ENCODE data around the gene C12orf56. TPM values are rescaled to one million over a fixed set of nuclear protein-coding genes. Genes with fewer than 3 reads are reported as not detected.

Gene C12orf56
- total RNA-seq, 1 experiment from 2014 or later: not detected

DNA sequence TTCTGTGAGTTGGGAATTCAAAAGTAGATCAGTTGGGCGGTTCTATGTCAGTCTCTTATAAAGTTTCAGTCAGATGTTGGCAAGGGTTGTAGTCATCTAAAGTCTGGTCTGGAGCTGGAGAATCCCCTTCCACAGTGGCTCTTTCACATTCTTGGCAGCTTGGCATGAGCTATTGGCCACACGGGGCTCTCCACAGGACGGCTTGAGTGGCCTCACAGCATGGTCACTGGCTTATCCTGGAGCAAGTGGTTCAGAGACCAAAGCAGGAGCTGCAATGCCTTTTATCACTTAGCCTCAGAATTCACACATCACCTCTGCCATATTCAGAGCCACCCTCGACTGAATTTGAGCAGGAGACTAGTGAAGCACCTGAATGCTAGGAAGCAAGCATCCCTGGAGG lies 161.3 kb downstream of the C12orf56 start:
- ATAC-seq: no peak

More for the DNA sequence above, 161.3 kb downstream of the C12orf56 start:
- no peaks in the 10 kb centered on the region for H3K9me2 ChIP-seq (ENCODE audit: insufficient read depth)
- ChIA-PET RAD21 (ENCODE audit: low non-redundant PET in 1 of 2, low total read pairs in 2 of 2, uncharacterized antibody in 2 of 2, unreplicated experiment in 2 of 2) (no interaction called here), POLR2A (no interaction called here), CTCF (interaction anchor here (0.9 kb wide), 1 partner anchor 8 kb away, joined by 3 read pairs; no protein-coding TSS in a partner anchor)
- H3K9me3 ChIP-seq (ENCODE audit: control insufficient read depth in 1 of 2, insufficient read depth in 1 of 2, low read depth in 1 of 2, low read length in 2 of 2): no peaks in the 10 kb centered on the region
- no peak overlapping the region for H3K4me2 ChIP-seq (ENCODE audit: low read length)
- H3K27ac ChIP-seq (ENCODE audit: low read depth, low read length): no peak overlapping the region
- no peak for DNase-seq (ENCODE audit: low read depth, low spot score)
- TF ChIP-seq SIN3A (IDR thresholded peaks at IDR 0.05; ENCODE audit: low read depth) (no peak), CBX3 (IDR thresholded peaks at IDR 0.05; ENCODE audit: low read depth) (no peak), RAD21 (IDR thresholded peaks at IDR 0.05; ENCODE audit: low read depth) (no peak), CEBPB (IDR thresholded peaks at IDR 0.05; ENCODE audit: low read depth) (no peak), ZFX (IDR thresholded peaks at IDR 0.05) (no peak)
- TF ChIP-seq, protein P1, sequence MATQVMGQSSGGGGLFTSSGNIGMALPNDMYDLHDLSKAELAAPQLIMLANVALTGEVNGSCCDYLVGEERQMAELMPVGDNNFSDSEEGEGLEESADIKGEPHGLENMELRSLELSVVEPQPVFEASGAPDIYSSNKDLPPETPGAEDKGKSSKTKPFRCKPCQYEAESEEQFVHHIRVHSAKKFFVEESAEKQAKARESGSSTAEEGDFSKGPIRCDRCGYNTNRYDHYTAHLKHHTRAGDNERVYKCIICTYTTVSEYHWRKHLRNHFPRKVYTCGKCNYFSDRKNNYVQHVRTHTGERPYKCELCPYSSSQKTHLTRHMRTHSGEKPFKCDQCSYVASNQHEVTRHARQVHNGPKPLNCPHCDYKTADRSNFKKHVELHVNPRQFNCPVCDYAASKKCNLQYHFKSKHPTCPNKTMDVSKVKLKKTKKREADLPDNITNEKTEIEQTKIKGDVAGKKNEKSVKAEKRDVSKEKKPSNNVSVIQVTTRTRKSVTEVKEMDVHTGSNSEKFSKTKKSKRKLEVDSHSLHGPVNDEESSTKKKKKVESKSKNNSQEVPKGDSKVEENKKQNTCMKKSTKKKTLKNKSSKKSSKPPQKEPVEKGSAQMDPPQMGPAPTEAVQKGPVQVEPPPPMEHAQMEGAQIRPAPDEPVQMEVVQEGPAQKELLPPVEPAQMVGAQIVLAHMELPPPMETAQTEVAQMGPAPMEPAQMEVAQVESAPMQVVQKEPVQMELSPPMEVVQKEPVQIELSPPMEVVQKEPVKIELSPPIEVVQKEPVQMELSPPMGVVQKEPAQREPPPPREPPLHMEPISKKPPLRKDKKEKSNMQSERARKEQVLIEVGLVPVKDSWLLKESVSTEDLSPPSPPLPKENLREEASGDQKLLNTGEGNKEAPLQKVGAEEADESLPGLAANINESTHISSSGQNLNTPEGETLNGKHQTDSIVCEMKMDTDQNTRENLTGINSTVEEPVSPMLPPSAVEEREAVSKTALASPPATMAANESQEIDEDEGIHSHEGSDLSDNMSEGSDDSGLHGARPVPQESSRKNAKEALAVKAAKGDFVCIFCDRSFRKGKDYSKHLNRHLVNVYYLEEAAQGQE (IDR thresholded peaks at IDR 0.05; ENCODE audit: low read depth): no peak
- TF ChIP-seq, protein P2, sequence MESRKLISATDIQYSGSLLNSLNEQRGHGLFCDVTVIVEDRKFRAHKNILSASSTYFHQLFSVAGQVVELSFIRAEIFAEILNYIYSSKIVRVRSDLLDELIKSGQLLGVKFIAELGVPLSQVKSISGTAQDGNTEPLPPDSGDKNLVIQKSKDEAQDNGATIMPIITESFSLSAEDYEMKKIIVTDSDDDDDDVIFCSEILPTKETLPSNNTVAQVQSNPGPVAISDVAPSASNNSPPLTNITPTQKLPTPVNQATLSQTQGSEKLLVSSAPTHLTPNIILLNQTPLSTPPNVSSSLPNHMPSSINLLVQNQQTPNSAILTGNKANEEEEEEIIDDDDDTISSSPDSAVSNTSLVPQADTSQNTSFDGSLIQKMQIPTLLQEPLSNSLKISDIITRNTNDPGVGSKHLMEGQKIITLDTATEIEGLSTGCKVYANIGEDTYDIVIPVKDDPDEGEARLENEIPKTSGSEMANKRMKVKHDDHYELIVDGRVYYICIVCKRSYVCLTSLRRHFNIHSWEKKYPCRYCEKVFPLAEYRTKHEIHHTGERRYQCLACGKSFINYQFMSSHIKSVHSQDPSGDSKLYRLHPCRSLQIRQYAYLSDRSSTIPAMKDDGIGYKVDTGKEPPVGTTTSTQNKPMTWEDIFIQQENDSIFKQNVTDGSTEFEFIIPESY (IDR thresholded peaks at IDR 0.05; ENCODE audit: extremely low read depth, insufficient replicate concordance, low read length): no peak
- no peak overlapping the region for H3K9ac ChIP-seq (ENCODE audit: low read length)
- no peak overlapping the region for H2AFZ ChIP-seq (ENCODE audit: low read depth, low read length, poor library complexity, severe bottlenecking)
- no peaks in the 10 kb centered on the region for H3K4me1 ChIP-seq (ENCODE audit: control insufficient read depth in 1 of 2, insufficient read depth in 2 of 2, low read length in 2 of 2)
- H4K20me1 ChIP-seq (ENCODE audit: insufficient read depth): no peaks in the 10 kb centered on the region
- no peaks in the 10 kb centered on the region for H3K79me2 ChIP-seq (ENCODE audit: insufficient read depth, low read length)
- intact Hi-C loops (cut with micrococcal nuclease): loop anchor here (10.0 kb wide), 1 partner anchor 314 kb away; no protein-coding TSS in a partner anchor
- no peaks in the 10 kb centered on the region for H3K27me3 ChIP-seq (ENCODE audit: insufficient read depth, low read length)
- H3K36me3 ChIP-seq (ENCODE audit: control insufficient read depth in 1 of 2, insufficient read depth in 2 of 2, low read length in 2 of 2): no peaks in the 10 kb centered on the region
- no TSS peak for BruUV-seq (replicated peaks)
- no peak overlapping the region for H3K4me3 ChIP-seq (replicated peaks in 1 of 2; ENCODE audit: low read depth in 1 of 2, low read length in 2 of 2)
